HG03066 (cell line): ENCODE results near the gene HGFAC.

ENCODE experiments used
- ATAC-seq: cut with Tn5 transposase; IDR thresholded peaks from one replicate; pipeline ENCODE4 v1.9.1; 2021; ENCODE audit warnings: low read depth; ENCODE audit not compliant: unreplicated experiment

HGFAC gene

DNA sequence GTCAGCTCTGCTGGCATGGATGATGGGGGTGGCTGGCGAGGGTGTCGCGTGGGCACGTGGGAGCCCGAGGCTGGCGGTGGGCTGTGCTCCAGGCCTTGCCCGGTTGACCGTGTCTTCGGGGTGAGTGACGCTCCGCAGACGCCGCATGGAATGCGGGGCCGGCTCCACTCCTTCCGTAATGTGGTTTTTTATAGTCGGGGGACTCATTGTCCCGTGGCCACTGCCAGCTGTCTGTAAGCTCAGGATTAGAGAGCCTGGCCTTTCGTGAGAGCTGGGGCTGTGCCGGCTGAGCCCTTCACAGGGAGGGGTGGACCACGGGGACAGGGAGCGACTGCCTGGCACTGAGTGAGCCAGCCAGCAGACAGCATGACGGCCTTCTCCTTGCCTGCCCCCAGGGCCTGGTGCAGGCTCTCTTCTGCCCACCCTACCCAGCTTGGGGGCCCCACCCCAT is 41.7 kb downstream of the HGFAC start:
- no peak for ATAC-seq

DNA sequence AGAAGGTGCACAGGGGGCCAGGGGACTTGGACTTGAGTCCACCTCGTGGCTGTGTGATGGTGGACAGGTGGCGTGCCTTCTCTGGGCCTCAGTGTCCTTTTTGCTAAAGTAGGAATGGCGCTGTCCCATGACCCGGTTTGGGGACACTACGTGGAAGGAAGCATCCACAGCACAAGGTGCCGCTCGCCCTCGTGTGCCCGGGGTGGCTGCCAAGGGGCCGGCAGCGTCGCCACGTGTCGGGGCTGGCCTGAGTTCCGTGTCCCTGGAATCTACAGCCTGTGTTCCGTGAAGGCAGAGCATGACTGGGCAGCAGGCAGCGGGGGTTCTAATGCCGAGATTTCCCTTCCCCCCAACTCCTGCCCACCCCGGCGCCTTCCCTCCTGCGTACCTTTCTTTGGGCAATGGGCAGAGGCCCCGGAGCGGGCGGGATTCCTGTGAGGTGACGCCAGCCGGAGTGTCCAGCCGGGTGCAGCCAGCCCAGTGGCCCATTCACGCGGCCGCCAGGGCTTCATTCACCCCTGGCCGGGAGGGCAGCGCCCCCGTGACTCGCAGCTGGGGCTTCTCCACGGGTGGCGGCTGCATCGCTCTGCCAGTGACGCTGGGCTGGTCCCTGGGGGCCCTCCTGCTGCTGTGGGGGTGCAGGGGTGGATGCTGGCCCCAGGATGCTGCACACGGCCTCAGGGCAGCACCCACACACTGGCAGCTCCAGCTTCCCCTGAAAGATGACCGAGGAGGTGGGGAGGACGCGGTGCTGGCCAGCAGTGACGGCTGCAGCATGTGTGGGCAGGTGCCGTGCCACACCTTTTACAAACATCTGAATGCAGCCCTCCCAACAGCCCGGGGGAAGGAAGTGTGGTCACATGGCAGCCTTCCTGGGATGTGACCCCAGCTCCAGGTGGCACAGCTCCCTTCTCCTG is 42.5 kb downstream of the HGFAC start:
- ATAC-seq: no peak

DNA sequence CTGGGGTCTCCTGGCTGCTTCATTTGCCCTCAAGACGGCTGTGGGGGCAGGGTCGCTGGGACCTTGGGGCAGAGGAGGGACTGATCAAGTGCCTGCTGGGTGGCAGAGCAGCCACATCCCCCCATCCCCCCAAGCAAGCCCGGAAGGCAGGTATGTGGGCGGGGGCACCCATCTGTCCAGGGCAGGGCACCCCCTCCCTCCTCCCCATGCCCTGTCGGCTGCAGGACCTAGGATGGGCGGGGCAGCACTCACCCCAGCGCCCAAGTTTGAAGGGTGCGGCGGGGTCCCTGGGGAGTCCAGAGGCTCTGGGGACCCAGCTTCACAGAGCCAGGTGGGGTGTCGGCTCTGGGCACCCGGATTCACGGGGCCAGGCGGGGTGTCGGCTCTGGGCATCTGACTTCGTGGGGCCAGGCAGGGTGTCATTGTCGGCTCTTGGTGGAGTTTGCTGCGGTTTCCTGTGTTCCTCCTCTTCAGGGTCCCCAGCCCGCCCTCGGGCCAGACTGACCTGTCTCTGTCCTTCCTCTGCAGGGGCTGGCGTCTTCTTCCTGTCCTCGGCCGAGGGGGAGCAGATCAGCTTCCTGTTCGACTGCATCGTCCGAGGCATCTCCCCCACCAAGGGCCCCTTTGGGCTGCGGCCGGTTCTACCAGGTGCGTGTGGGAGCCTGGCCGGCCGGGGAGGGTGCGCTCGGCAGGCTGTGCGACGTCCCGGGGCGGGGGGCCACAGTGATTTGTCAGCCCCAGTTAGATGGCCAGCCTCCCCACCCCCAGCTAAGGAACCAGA is 43.4 kb downstream of the HGFAC start:
- ATAC-seq: no peak

DNA sequence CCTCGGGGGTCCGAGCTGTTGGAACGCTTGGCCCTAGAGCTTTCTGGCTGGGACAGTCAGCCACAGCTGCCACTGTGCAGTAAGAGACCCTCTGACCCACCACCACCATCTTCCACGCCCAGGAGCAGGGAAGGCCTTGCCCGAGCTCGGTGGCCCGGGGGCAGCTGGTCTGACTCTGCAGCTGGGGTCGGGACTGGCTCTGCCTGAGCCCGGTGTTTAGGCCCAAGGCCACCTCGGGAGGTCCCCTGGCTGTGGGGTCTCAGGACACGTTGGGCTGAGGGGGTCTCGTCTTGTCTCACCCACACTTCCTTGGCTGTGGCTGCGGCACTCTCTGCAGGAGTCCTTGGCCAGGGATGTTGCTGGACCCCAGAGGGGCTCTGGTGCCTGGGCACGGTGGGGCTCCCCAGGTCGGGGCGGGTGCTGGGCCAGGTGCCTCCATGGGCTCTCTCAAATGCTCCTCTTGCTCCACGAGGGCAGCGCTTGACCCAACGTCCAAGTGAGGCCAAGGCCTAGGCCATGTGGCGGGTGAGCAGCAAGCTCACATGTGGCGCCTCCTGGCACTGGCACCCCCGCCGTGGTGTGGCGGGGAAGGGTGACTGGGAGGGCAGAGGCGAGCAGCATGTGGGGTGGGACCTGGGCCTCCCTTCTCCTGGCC is 44.2 kb downstream of the HGFAC start:
- no peak for ATAC-seq

DNA sequence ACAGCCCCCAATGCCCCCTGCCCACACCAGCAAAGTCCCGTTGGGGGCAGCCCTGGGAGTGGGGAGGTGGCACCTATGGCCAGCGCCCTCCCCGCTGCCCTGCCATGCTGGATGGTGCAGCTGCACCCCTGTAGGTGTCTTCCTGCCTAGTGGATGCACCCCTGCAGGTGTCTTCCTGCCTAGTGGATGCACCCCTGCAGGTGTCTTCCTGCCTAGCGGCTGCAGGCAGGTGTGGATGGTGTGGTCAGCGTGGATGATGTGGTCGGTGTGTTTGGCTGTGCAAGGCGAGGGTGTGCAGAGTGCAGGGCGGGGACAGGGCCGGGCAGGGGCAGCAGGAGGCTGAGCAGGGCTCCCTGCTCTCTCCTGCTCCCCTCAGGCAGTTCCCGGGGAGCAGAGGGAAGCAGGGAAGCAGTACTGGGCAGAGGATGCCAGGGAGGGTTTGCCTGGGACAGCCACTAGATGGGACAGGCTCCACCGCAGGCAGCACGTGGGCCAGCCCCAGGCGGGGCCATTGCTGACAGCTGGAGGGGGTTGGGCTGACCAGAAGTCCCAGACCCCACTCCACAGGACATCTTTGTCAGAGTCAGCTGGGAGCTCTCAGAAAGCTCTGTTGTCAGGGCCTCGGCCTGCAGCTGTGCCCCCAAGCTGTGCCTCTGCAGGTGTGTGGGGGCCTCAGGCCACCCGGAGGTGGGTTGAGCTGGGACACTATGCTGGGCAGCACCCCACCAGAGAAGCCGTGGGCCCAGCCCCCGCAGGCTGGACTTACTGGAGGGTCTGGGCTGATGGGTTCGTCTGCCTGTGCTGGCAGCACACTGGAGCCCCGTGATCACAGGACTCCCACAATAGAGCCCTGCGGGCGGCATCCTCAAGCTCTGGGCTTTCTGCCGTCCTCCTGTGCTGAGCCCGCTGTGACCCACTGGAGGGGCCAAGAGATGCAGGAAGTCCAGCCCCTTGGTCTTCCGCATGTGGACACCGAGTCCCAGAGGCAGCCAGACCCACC is 45.1 kb downstream of the HGFAC start:
- no peak for ATAC-seq

DNA sequence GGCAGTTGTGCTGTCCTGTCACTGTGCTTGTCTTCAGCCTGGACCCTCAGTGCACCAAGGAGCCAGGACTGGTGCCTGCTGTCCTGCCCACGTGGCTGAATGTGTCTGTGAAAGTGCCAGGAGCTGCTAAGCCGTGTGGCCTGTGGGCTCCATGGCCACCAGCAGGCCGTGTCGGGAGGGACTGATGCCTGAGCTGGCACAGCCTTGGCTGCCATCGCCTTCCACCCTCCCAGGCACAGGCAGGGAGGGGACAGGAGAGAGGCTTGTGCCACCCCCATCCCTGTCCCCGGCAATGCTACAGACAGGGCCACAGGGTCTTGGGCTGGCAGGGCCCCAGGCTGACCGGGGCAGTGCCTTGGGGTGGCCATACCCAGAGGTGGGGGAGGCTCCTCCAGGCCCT is 46.1 kb downstream of the HGFAC start:
- ATAC-seq: no peak

DNA sequence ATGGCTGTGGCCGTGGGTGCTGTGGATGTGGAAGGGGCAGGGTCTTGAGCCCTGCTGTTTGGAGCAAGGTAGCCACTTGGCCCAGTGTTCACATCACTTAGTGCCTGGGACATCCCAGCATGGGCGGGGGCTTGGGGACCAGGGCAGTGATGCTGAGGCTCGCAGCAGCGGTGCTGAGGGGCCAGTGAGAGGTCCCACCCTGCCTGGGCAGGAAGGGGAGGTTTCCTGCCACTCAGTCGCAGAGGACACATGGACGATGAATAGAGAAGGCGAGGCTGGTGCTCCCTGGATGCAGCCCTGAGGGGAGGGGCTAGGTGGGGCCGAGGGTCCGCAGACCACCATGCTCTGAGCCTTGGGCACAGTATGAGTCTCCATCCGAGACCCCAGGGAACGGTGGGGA is 47.1 kb downstream of the HGFAC start:
- no peak for ATAC-seq

DNA sequence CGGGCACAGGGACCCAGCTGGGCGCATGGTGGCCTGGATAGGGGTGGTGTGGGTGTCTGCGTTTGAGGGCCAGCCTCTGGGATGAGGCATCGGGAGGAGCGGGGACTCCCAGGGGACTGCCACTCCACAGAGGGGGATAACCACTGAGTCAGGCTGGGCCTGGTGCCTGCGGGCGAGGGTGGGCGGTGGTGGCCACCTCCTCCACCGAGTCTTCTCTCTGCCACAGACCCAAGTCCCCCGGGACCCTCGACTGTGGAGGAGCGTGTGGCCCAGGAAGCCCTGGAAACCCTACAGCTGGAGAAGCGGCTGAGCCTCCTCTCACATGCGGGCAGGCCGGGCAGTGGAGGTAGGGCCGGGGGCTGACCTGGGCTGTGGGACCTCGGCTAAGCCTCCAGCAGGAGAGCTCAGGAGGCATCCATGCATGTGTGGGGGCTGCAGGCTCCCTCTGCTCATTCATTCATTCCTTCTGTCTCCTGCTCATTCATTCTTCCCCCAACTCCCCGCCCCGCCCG is 47.7 kb downstream of the HGFAC start:
- ATAC-seq: no peak

DNA sequence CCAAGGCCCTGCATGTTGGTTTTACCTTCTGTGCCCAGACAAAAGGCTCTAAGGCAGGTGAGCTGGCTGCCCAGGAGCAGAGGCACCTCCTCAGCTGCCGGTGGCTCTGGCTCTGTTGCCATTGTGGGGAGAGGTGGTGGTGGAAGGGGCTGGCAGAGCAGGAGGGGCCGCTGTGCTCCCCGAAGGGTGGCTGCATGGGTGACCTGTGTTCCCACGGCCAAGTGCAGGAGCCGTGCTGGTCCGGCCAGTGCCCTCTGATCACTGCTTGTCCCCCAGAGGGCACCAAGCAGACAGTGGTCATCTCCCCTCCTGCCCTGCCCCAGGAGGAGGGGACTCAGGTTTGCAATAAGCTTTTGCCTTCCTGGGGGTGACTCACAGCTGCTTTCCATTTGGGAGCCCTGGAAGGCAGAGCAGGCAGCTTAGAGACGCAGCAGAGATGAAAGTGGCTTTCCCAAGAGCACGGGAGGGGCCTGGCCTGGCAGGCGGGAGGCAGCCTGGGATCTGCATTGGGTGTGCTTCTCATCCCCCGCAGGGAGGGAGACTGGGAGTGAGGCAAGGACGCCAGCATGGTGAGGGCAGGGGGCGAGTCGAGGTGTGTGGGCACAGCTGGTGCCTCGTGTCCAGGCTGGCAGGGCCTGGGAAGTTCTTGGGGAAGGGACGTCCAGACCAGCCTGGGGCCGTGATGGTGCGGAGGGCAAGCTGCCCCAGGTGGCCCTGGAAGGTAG is 50.1 kb downstream of the HGFAC start:
- ATAC-seq: no peak

DNA sequence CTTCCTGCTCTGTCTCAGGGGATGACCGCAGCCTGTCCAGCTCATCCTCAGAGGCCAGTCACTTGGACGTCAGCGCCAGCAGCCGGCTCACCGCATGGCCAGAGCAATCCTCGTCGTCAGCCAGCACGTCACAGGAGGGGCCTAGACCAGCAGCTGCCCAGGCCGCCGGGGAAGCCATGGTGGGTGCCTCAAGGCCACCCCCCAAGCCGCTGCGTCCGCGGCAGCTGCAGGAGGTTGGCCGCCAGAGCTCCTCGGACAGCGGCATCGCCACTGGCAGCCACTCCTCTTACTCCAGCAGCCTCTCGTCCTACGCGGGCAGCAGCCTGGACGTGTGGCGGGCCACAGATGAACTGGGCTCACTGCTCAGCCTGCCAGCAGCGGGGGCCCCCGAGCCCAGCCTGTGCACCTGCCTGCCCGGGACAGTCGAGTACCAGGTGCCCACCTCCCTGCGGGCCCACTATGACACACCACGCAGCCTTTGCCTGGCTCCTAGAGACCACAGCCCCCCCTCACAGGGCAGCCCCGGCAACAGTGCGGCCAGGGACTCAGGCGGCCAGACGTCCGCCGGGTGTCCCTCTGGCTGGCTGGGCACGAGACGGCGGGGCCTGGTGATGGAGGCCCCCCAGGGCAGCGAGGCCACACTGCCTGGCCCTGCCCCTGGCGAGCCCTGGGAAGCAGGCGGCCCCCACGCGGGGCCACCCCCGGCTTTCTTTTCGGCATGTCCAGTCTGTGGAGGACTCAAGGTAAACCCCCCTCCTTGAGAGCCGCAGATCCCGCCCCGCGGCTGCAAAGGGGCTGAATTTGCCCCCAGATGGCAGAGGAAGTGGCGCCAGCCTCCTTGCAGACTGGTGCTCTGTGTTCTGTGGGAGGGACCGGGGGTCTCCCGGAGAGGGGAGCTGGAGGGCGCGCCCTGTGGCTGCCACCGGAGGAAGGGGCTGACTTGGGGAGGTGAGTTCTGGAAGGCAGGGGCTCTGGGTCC is 51.3 kb downstream of the HGFAC start:
- no peak for ATAC-seq

DNA sequence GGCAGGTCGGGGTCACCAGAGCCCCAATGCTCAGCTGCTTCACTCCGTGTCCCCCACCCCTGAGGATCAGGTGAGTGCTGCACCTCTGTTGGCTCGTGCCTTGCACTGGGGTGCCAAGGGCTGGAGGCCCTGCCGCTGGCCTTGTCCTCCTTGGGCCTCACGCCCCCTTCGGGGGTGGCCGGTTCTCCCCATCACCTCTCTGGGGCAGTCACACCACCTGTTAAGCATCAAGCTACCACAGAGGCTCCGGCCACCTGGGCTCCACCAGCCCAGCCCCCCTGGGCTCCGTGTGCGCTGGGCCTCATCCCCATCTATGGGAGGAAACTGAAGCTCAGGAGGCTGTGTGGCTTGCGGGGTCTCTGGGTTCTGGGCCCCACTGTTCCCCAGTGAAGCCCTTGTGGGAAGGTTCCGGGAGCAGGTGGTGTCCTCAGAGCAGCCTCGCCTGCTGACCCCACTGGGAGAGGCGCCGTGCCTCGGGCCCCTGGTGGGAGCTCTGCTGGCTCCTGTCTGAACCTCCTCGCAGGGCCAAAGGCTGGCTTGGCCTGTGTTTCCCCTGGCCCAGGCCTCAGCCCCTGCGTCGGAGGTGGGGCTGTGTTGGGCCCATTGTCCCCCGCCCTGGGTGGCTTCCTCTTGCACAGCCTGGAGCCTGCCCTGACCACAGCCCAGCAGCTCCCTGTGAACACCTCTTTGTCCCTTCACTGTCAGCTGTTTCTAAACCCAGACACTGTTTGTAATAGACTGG is 52.1 kb downstream of the HGFAC start:
- ATAC-seq: no peak

DNA sequence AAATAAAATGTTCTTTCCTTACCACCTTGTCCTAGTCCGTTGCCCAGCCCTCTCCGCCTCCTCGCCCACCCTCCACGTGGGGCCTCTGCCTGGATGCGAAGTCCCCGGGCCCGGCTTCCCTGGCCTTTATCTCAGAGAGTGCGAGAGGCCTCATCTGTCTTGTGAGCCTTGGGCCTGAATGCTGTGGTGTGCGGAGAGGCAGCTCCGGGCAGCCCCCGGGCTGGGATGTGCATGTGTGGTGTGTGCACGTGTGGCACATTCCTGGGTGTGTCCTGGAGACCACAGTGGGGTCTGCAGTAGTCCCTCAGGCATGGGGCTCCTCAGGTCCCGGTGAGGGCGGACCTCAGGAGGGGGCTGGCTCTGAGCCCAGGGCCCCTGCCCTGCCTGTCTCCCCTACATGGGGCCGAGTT is 52.7 kb downstream of the HGFAC start:
- no peak for ATAC-seq

DNA sequence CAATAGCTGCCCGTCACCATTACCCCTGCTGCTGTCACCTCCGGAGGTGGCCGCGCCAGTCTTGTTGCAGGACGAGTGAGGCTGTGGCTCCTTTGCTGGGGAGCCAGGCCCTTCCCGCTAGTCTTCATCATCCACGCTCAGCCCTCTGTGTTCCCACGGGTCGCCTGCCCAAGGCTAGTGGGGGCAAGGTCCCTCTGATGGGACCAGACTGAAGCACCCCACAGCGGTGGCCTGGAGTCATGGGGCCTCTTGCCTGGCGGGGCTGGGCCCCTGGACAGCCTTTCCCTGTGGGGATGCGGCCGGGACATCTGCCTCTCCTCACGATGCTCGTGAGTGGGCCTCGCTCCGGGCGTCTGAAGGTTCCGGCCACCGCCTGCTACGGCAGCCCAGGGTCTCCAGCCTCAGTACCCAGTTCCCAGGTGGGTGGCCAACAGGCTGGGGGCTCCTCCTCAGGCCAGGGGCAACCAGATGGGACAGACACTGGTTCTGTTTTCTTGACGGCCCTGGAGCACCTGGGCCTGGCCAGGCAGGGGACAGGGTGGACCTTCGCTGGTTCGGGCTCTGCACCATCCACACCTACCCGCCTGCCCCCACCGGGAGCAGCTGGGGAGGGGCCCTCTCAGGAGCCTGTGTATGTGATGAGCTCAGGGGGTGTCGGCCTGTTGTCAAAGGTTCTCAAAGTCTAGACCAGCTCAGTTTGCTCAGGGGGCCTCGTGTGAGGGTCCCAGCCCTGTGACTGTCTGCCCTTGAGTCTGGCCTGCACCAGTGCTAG is 53.6 kb downstream of the HGFAC start:
- no peak for ATAC-seq

DNA sequence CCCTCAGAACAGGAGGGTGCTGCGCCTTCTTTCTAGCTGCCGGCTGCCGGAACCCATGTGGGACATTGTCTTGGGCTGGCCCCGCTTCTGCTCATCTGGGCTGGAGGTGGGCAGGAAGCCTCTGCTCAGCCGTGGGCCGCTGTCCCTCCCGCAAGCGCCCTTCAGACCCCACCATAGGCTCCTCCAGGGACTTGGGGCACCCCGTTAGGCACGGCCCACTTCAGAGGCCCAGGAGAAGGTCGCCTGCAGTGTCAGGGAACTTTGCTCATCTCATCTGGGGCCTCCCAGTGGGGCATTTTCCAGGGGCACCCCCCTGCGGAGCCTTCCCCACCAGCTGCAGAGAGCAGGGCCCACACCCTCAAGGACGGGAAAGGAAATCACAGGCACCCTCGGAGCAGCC is 54.3 kb downstream of the HGFAC start:
- no peak for ATAC-seq

DNA sequence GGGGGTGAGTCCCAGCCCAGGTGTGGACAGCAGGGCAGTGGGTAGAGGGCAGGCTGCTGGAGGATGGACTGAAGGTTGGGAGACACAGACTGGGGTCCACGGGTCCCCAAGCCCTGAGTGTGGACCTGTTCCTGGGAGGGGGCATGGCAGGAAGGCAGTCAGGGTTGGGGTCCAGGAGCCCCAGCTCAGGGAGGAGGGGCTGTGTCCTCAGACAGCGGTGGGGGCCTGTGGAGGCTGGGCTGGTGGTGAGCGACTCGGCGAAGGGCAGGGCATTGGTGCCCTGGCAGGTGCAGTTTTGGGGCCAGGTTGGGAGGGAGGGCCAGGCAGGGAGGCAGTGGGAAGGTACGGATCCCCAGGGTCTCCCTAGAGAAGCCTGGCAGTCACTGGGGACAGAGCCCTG is 55.3 kb downstream of the HGFAC start:
- no peak for ATAC-seq

DNA sequence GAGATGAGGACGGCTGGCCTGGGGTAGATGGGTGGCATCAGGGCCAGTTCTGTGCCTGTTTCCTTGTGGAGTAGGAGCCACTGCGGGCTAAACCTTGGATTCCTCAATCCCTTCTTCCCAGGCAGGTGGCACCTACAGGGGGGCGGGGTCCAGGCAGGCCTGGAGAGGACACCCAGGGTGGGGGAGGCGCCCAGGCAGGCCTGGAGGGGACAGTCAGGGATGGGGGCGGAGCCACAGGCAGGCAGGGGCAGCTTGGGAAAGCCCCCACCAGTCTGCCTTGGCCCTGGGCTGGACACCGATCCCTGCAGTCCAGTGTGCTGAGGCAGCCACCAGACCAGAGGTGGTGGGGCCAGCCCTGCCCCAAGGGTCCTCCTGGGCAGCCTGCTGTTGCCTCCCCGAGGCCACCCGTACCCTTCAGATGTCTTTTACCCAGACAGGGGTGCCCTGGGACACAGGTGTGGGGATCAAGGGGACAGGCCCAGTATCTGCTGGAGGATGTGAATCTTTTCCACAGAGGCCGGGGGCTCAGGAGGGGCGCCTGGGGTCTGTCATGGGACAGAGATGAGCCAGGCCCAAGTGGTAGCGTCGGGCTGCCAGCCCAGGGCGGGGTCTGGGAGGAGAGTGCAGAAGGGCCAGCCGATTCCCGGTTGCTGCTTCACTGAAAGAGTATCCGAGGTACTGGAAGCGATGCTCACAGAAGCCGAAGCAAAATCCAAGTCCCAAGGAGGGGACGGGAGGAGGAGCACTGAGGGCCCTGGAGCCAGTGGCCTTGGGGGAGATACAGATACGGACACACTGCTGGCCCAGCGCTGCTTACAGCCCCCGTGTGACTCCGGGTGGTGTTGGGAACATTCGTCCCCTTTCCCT is 56.0 kb downstream of the HGFAC start:
- ATAC-seq: no peak
